Activated CD8-positive, alpha-beta memory T cell treated with anti-CD3 and anti-CD28 coated beads for 4 hours (primary cell): ENCODE results near the gene CEP112.

Experiments used
- DNase-seq, 2 donors: peaks; one replicate each; pipeline ENCODE4 v3.0.0-alpha.2; 2020; ENCODE audit warnings: low read depth in 2 of 2

Gene CEP112

DNA sequence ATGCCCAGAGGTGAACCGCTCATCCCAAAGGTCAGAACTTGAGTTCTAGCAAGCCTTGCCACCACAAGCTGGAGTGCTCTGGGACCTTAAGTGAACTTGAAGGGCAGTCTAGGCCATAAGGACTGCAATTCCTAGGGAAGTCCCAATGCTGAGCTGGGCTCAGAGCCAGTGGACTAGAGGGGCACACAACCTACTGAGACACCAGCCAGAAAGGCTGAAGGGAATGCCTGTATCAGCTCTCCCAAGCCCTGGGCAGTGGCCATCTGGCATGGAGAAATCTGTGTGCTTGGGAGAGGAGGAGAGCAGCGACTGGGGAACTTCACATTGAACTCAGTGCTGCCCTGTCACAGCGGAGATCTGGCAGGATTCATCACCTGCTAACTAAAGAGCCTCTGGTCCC lies 201.3 kb downstream of the CEP112 start:
- no peak for DNase-seq

GRCh38 chr17:65988451-65988850 lies 203.5 kb downstream of the CEP112 start:
- DNase-seq, result no peak

DNA sequence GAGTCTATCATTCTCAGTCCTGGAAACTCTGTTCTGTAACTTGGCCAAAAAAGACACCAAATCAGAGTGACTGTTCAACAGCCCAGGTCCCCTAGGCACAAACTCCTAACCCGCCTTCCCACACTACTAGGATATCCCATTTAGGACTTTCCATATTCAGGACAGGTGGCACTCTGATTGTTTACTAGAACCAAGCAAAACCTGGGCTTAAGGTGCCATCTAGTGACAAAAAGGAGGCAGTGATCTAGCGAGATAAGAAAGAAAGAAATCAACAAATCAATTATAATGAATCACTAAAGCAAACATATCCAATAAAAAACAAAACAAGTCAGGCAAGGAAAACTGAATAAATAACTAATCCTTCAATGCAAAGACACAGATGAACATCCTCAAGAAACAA lies 203.9 kb downstream of the CEP112 start:
- DNase-seq, result no peak

DNA sequence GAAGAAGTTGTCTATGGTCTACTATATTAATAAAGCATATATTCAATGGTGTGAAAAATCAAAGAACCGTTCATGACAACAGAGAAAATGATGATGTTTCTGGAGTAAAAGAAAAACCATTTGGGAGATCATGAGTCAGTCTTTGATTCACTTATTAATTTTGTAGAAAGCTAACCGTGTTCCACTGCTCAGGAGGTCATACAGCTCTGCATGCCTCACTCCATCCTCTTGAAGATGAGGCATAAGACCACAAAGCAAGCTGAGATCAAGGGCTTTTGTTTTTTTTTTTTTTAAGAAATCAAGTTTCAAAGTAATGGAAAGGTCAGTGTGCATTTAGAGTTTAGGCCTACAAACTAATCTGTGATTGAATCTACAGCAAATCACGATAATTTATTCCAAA lies 206.4 kb downstream of the CEP112 start:
- DNase-seq, result no peak

DNA sequence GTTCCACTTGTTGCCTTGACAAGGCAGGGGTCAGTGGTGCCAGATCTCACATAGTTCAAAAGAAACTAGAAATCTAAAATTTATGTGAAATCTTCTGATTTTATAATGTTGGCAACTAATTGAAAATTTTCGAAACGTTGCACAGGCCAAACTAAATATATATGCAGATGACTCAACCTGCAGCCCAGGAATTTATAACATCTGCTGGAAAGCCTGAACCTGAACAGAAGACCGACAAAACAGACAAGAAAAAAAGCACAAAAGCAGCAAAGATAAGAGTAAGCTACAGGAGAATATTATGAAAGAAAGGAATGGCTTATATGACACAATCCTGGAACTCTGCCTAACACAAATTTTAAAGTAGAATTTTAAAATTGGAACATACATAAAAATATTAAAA lies 207.6 kb downstream of the CEP112 start:
- DNase-seq, result no peak

DNA sequence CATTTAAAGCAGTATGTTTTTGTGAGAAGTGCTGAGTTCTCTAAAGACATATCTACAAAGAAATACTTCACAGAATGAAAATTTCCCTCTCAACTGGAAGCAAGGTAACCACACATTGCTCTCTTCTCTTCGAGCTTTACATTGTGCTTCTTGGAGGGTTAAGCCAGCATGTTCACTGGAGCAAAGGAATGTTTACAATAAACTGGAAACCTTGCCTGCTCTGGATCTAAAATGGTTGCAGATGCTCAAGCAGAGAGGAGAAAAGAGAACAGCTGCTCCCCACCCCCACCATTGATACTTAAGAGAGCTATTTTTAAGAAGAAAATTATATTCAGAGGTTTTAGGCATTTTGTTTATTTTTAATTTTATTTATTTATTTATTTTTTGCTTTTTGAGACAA lies 213.1 kb downstream of the CEP112 start:
- DNase-seq, result no peak

GRCh38 chr17:65977041-65977440 lies 214.9 kb downstream of the CEP112 start:
- no peak for DNase-seq

DNA sequence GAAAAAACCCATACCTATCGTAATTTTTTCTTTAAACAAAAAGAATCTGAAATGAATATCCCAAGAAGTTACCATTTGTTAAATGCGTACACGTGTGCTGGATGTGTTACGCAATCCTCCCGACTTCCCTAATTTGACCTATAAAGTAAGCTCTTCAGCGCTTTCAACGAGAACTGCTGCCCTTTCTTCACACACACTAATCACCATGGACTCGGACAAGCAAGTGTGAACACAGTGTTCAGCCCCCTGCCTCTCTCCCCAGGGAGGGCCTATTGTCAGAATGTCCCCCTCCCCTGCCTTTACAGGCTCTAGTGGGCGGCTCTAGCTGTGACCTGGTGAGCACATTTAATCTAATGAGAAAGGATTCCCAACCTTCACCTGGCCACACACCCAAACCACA lies 216.1 kb downstream of the CEP112 start:
- DNase-seq, result no peak

DNA sequence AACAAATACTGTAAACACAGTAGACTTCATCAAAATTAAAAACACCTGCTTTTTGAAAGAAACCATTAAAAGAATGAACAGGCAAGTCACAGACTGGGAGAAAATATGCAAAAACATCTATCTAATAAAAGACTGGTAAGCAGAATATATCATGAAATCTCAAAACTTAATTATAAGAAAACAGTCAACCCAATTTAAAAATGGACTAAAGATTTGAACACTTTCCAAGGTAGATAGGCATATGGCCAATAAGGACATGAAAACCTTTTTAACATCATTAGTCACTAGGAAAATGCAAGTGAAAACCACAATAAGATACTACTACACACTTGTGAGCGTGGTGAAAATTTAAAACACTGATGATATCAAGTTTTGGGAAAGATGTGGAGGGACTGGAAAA lies 218.7 kb downstream of the CEP112 start:
- DNase-seq, result no peak

- DNase-seq, result no peak
Measured at GRCh38 chr17:65967372-65967771, 224.6 kb downstream of the CEP112 start.

GRCh38 chr17:65966072-65966695 lies 225.7 kb downstream of the CEP112 start:
- DNase-seq, result no peak

DNA sequence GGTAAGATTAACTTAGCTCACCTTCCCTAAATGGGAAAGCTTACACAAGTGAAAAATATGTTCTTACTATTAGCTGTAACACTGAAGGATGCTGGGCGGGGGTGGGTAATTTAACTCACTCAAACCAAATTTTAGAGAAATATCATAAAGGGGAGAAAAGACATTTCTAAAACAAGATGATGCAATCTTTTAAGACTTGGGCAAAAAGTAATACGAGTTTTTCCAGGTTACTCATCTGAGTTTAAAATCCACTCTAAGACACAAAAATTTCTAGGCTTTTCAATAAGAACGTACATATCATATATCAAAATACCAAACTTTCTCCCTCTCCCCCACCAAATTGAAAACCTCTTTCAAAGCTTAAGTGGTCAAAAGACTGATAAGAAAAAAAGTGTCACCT lies 228.8 kb downstream of the CEP112 start:
- DNase-seq, result no peak

DNA sequence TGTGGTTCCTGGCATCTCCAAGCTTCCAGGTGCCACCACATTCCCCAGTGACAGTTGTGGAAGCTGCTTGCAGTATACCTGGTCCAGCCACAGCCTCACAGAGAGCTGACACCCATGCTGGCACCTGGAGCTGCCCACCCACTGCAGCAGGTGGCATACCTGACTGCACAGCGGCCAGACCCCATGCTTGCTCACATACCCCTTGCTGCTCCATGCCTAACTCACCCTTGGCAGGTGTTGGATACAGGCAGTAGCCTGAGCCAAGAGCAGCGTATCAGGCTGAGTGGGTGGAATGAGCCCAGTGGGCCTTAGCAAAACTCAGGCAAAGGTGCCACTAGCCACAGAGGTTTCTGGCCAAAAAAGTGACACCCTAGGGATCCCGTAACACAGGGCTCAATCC lies 232.3 kb downstream of the CEP112 start:
- DNase-seq, result no peak

DNA sequence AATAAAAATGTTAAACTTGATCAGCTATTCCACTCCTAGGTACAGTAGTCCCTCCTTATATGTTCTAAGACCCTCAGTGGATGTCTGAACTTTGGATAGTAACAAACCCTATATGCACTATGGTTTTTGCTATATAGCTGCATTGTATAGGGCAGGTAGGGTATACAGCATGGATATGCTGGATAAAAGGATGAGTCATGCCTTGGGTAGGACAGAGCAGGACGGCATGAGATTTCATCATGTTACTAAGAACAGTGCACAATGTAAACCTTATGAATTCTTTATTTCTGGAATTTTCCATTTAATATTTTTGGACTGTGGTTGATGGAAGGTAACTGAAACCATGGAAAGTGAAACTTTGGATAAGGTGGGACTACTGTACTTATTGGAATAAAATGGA lies 235.1 kb downstream of the CEP112 start:
- DNase-seq, result no peak

DNA sequence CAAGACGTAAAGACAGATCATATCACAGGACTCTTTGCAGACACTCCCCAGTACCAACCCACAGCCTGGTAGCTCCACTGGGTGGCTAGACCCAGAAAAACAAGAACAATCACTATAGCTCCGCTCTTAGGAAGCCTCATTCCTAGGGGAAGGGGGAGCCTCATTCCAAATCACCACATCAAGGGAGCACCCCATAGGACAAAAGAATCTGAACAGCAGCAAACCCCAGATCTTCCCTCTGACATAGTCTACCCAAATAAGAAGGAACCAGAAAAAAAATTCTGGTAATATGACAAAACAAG lies 237.8 kb downstream of the CEP112 start:
- DNase-seq, result no peak

- DNase-seq, result no peak
Measured at GRCh38 chr17:65953316-65954147, 238.4 kb downstream of the CEP112 start.

- DNase-seq, result no peak
Measured at GRCh38 chr17:65952586-65952985, 239.3 kb downstream of the CEP112 start.

DNA sequence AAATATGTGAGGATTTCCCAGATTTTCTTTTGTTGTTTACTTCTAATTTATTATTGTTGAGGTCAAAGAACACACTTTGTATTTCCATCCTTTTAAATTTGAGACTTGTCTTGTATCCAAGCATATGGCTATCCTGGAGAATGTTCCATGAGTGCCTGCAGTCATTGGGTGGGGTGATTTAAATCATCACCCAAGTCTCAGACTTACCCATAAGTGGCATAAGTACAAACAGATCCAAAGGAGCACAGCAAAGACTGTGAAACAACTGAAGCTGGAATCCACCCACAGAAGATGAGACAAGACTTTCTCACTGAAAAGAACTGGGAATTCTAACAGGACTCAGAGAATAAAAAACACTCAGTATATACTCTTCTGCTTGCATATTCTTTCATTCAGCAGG lies 239.9 kb downstream of the CEP112 start:
- no peak for DNase-seq

- DNase-seq, result no peak
Measured at GRCh38 chr17:65947831-65948230, 244.1 kb downstream of the CEP112 start.

DNA sequence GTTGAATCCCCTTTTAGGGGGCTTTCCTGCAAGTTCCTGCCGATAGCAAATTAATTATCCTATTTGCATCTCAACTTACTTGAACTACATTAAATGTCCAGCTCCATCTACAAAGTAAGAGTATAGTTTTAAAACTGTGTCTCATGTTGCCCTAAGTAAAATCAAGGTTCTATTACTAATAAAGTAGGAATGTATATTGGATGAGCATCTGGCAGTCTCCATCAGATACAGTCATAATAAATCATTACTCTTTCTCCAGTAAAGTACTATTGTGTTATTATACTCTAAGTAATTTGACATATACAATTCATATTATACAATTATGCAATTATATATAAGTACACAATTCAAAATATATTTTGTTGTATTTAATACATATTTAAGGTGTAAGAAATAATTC lies 249.3 kb downstream of the CEP112 start:
- DNase-seq, result no peak

GRCh38 chr17:65941356-65941899 lies 250.5 kb downstream of the CEP112 start:
- no peak for DNase-seq

GRCh38 chr17:65936013-65936412 lies 255.9 kb downstream of the CEP112 start:
- no peak for DNase-seq

- DNase-seq, result no peak
Measured at GRCh38 chr17:65933290-65933689, 258.6 kb downstream of the CEP112 start.
